ENCODE data around the gene CALR3. TPM values are rescaled to one million over a fixed set of nuclear protein-coding genes. Genes with fewer than 3 reads are reported as not detected.

CALR3 gene
- total and polyA plus RNA-seq, 7 experiments from 2014 or later, result not detected

GRCh38 chr19:16461630-16462051 is 34.3 kb downstream of the CALR3 start:
- Histone ChIP-seq H3K27ac (ENCODE audit: low read depth, low read length) (no peak overlapping the region), H3K4me1 (ENCODE audit: control insufficient read depth in 2 of 2, insufficient read depth in 2 of 2, low read length in 2 of 2) (peaks cover 0 to 25% of the 10 kb centered on the region in 2 donors), H3K9me3 (ENCODE audit: control insufficient read depth in 2 of 3, low read length in 3 of 3) (no peaks in the 10 kb centered on the region), H3K27me3 (ENCODE audit: control insufficient read depth in 2 of 2, insufficient read depth in 2 of 2, low read length in 2 of 2) (no peaks in the 10 kb centered on the region), H3K36me3 (ENCODE audit: control insufficient read depth in 2 of 3, insufficient read depth in 3 of 3, low read length in 3 of 3) (no peaks in the 10 kb centered on the region), H3K4me3 (ENCODE audit: low read length) (no peak overlapping the region)
- Mint-ChIP-seq H3K4me3 (no peak overlapping the region), H3K9me3 (no peaks in the 10 kb centered on the region), H3K27ac (no peak overlapping the region), H3K36me3 (peaks cover 0 to 7% (median 0%) of the 10 kb centered on the region in 5 donors), H3K4me1 (peaks cover 35 to 91% (median 61%) of the 10 kb centered on the region in 7 donors), H3K27me3 (no peaks in the 10 kb centered on the region)
- CTCF ChIA-PET, result no interaction called here
- no peak for ATAC-seq
- intact Hi-C loops (cut with micrococcal nuclease), result no loop called here
- no peak for DNase-seq
- POLR2A ChIA-PET, result no interaction called here

DNA sequence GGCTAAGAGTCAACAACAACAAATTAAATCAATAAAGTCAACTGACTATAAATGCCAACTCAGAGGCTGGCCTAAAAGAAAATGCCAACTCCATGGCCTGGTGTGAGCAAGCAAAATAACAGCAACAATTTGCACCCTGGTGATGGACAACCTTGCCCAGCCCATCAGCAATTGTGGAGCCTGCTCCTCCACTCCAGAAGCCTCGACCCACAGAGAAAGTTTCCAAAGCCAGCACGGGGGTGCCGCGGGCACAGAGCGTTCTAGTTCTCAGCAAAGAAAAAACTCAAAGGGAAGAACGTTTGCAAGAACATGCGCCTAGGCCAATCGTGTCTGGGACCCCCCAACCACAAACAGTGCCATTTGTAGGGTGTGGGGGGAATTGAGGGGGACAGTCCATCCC is 35.5 kb downstream of the CALR3 start:
- H3K4me3 ChIP-seq (ENCODE audit: low read length), result no peak overlapping the region
- no peak for DNase-seq
- no peak for ATAC-seq
- no peak overlapping the region for H3K27ac ChIP-seq (ENCODE audit: low read depth, low read length)
- peaks cover 0 to 26% of the 10 kb centered on the region in 2 donors for H3K4me1 ChIP-seq (ENCODE audit: control insufficient read depth in 2 of 2, insufficient read depth in 2 of 2, low read length in 2 of 2)
- Mint-ChIP-seq H3K36me3 (peaks cover 0 to 11% (median 0%) of the 10 kb centered on the region in 5 donors), H3K9me3 (no peaks in the 10 kb centered on the region), H3K27ac (no peak overlapping the region), H3K27me3 (no peaks in the 10 kb centered on the region), H3K4me3 (no peak overlapping the region), H3K4me1 (peaks cover 33 to 92% (median 64%) of the 10 kb centered on the region in 7 donors)
- H3K9me3 ChIP-seq (ENCODE audit: control insufficient read depth in 2 of 3, low read length in 3 of 3), result no peaks in the 10 kb centered on the region
- intact Hi-C loops (cut with micrococcal nuclease), result no loop called here
- CTCF ChIA-PET, result no interaction called here
- POLR2A ChIA-PET, result no interaction called here
- no peaks in the 10 kb centered on the region for H3K27me3 ChIP-seq (ENCODE audit: control insufficient read depth in 2 of 2, insufficient read depth in 2 of 2, low read length in 2 of 2)
- H3K36me3 ChIP-seq (ENCODE audit: control insufficient read depth in 2 of 3, insufficient read depth in 3 of 3, low read length in 3 of 3), result no peaks in the 10 kb centered on the region

GRCh38 chr19:16459680-16460079 is 36.3 kb downstream of the CALR3 start:
- Mint-ChIP-seq H3K4me1 (peaks cover 33 to 89% (median 63%) of the 10 kb centered on the region in 7 donors), H3K27me3 (no peaks in the 10 kb centered on the region), H3K36me3 (peaks cover 0 to 11% (median 0%) of the 10 kb centered on the region in 5 donors), H3K4me3 (peak overlapping the region in 1 of 10 donors; percentile 39), H3K27ac (peak overlapping the region in 1 of 9 donors; percentile 43), H3K9me3 (no peaks in the 10 kb centered on the region)
- intact Hi-C loops (cut with micrococcal nuclease), result no loop called here
- peaks cover 0 to 26% of the 10 kb centered on the region in 2 donors for H3K4me1 ChIP-seq (ENCODE audit: control insufficient read depth in 2 of 2, insufficient read depth in 2 of 2, low read length in 2 of 2)
- H3K27ac ChIP-seq (ENCODE audit: low read depth, low read length), result no peak overlapping the region
- ChIA-PET POLR2A (no interaction called here), CTCF (no interaction called here)
- H3K4me3 ChIP-seq (ENCODE audit: low read length), result no peak overlapping the region
- ATAC-seq (no peak), DNase-seq (no peak)
- H3K36me3 ChIP-seq (ENCODE audit: control insufficient read depth in 2 of 3, insufficient read depth in 3 of 3, low read length in 3 of 3), result no peaks in the 10 kb centered on the region
- H3K27me3 ChIP-seq (ENCODE audit: control insufficient read depth in 2 of 2, insufficient read depth in 2 of 2, low read length in 2 of 2), result no peaks in the 10 kb centered on the region
- H3K9me3 ChIP-seq (ENCODE audit: control insufficient read depth in 2 of 3, low read length in 3 of 3), result no peaks in the 10 kb centered on the region

GRCh38 chr19:16458391-16459341 is 37.3 kb downstream of the CALR3 start:
- Mint-ChIP-seq H3K4me3 (peak overlapping the region in 9 of 10 donors; percentile 5 to 76 (median 42)), H3K4me1 (peaks cover 28 to 88% (median 67%) of the 10 kb centered on the region in 7 donors), H3K36me3 (peaks cover 0 to 14% (median 0%) of the 10 kb centered on the region in 5 donors), H3K9me3 (no peaks in the 10 kb centered on the region), H3K27ac (peak overlapping the region in 4 of 9 donors; percentile 34 to 80 (median 66)), H3K27me3 (no peaks in the 10 kb centered on the region)
- Histone ChIP-seq H3K36me3 (ENCODE audit: control insufficient read depth in 2 of 3, insufficient read depth in 3 of 3, low read length in 3 of 3) (no peaks in the 10 kb centered on the region), H3K9me3 (ENCODE audit: control insufficient read depth in 2 of 3, low read length in 3 of 3) (no peaks in the 10 kb centered on the region), H3K4me1 (ENCODE audit: control insufficient read depth in 2 of 2, insufficient read depth in 2 of 2, low read length in 2 of 2) (peaks cover 0 to 26% of the 10 kb centered on the region in 2 donors), H3K27me3 (ENCODE audit: control insufficient read depth in 2 of 2, insufficient read depth in 2 of 2, low read length in 2 of 2) (no peaks in the 10 kb centered on the region), H3K4me3 (ENCODE audit: low read length) (no peak overlapping the region), H3K27ac (ENCODE audit: low read depth, low read length) (no peak overlapping the region)
- POLR2A ChIA-PET, result no interaction called here
- no peak for DNase-seq
- peak; percentile 51 for ATAC-seq
- intact Hi-C loops (cut with micrococcal nuclease), result no loop called here
- CTCF ChIA-PET, result interaction anchor here (0.6 kb wide), 1 partner anchor 449 kb away, joined by 3 read pairs; no protein-coding TSS in a partner anchor

- peaks cover 0 to 9% (median 0%) of the 10 kb centered on the region in 5 donors for H3K36me3 Mint-ChIP-seq
- Histone ChIP-seq H3K9me3 (ENCODE audit: control insufficient read depth in 2 of 3, low read length in 3 of 3) (no peaks in the 10 kb centered on the region), H3K4me1 (ENCODE audit: control insufficient read depth in 2 of 2, insufficient read depth in 2 of 2, low read length in 2 of 2) (peaks cover 0 to 24% of the 10 kb centered on the region in 2 donors), H3K27me3 (ENCODE audit: control insufficient read depth in 2 of 2, insufficient read depth in 2 of 2, low read length in 2 of 2) (no peaks in the 10 kb centered on the region), H3K27ac (ENCODE audit: low read depth, low read length) (no peak overlapping the region), H3K36me3 (ENCODE audit: control insufficient read depth in 2 of 3, insufficient read depth in 3 of 3, low read length in 3 of 3) (no peaks in the 10 kb centered on the region), H3K4me3 (ENCODE audit: low read length) (no peak overlapping the region)
- no peaks in the 10 kb centered on the region for H3K9me3 Mint-ChIP-seq
- H3K4me1 Mint-ChIP-seq, result peaks cover 22 to 83% (median 61%) of the 10 kb centered on the region in 7 donors
- CTCF ChIA-PET, result interaction anchor here (0.6 kb wide), 1 partner anchor 449 kb away, joined by 3 read pairs; no protein-coding TSS in a partner anchor
- peak overlapping the region in 8 of 10 donors; percentile 9 to 76 (median 37) for H3K4me3 Mint-ChIP-seq
- H3K27me3 Mint-ChIP-seq, result no peaks in the 10 kb centered on the region
- no peak for DNase-seq
- H3K27ac Mint-ChIP-seq, result peak overlapping the region in 3 of 9 donors; percentile 33 to 76 (median 71)
- ATAC-seq, result peak; percentile 28
- POLR2A ChIA-PET, result no interaction called here
- intact Hi-C loops (cut with micrococcal nuclease), result no loop called here
Measured at GRCh38 chr19:16457954-16458331, 38.0 kb downstream of the CALR3 start.

DNA sequence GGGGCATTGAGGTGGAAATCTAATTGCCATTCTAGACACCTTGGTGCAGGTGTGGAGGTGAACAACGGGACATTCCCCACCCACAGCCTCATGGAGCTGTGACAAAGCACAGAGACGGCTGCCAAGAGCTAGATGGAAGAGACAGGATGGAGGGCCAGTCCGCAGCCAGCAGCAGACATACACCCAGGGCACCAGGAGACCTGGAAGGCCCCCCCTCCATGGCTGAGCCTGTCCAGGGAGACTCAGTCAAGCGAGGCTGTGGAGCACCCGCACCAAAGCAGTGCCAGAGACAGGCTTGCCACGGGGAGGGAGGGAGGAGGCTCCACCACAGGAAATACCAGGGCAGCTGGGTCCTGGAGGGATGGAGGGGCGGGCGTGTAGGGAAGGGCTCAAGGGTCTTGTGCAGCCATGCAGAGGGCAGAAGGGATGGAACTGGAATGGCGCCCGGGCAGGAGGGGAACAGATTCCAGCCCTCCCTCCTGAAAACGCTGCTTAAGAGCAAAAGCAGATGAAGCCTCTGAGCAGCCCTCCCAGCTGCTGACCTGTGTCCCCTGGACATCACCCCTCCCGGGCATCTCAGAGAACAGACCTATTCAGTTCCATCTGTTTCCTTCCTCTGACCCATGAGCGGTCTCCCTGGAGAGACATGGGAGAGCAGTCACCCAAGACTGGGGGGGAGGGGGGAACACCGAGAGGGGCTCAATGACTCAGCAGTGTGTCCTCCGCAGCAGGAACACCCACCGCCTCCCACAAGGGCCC is 38.6 kb downstream of the CALR3 start:
- Mint-ChIP-seq H3K27me3 (no peaks in the 10 kb centered on the region), H3K9me3 (no peaks in the 10 kb centered on the region), H3K4me3 (peak overlapping the region; percentile 6 to 76 (median 59)), H3K27ac (peak overlapping the region in 6 of 9 donors; percentile 0 to 83 (median 60)), H3K36me3 (peaks cover 0 to 9% (median 0%) of the 10 kb centered on the region in 5 donors), H3K4me1 (peaks cover 22 to 78% (median 58%) of the 10 kb centered on the region in 7 donors)
- no peaks in the 10 kb centered on the region for H3K9me3 ChIP-seq (ENCODE audit: control insufficient read depth in 2 of 3, low read length in 3 of 3)
- ATAC-seq (peak; percentile 33), DNase-seq (no peak)
- ChIA-PET POLR2A (interaction anchor here (0.6 kb wide), 1 partner anchor 728 kb away, joined by 3 read pairs; no protein-coding TSS in a partner anchor), CTCF (interaction anchor here (0.6 kb wide), 1 partner anchor 448 kb away, joined by 3 read pairs; no protein-coding TSS in a partner anchor)
- peaks cover 0 to 22% of the 10 kb centered on the region in 2 donors for H3K4me1 ChIP-seq (ENCODE audit: control insufficient read depth in 2 of 2, insufficient read depth in 2 of 2, low read length in 2 of 2)
- H3K27me3 ChIP-seq (ENCODE audit: control insufficient read depth in 2 of 2, insufficient read depth in 2 of 2, low read length in 2 of 2), result no peaks in the 10 kb centered on the region
- H3K36me3 ChIP-seq (ENCODE audit: control insufficient read depth in 2 of 3, insufficient read depth in 3 of 3, low read length in 3 of 3), result no peaks in the 10 kb centered on the region
- H3K4me3 ChIP-seq (ENCODE audit: low read length), result no peak overlapping the region
- H3K27ac ChIP-seq (ENCODE audit: low read depth, low read length), result no peak overlapping the region
- intact Hi-C loops (cut with micrococcal nuclease), result no loop called here
